Renal cortical epithelial cell (primary cell): ENCODE data around the gene ANG. TPM values are rescaled to one million over a fixed set of nuclear protein-coding genes. Genes with fewer than 3 reads are reported as not detected.

ENCODE experiments used
- total RNA-seq: library from RNA; depleted of rRNA; stranded (reverse); fragments of >200 nt; gene quantifications from 2 replicates; pipeline ENCODE4 v1.2.3, GENCODE V29; 2014

Gene ANG
- total RNA-seq, 1 donor from 2014 or later: 2.3 TPM

Other genes with a start within 250 kb of the ANG start
- gene OSGEP, start 234.0 kb upstream of the ANG start, total RNA-seq: 22.9 and 60.1 TPM in 2 replicates
- gene APEX1, start 233.5 kb upstream of the ANG start, total RNA-seq: 66.0 and 73.5 TPM in 2 replicates
- 14.9 and 23.1 TPM in 2 replicates for gene PIP4P1, start 227.3 kb upstream of the ANG start, total RNA-seq
- 88.2 and 172 TPM in 2 replicates for gene PNP, start 219.4 kb upstream of the ANG start, total RNA-seq
- gene RNASE10, start 183.2 kb upstream of the ANG start, total RNA-seq: not detected in 2 replicates
- not detected in 2 replicates for gene RNASE9, start 127.7 kb upstream of the ANG start, total RNA-seq
- gene RNASE11, start 100.8 kb upstream of the ANG start, total RNA-seq: not detected in 2 replicates
- not detected in 2 replicates for gene RNASE12, start 97.4 kb upstream of the ANG start, total RNA-seq
- gene OR6S1, start 47.1 kb upstream of the ANG start, total RNA-seq: not detected in 2 replicates
- 2.1 and 15.3 TPM in 2 replicates for gene RNASE4, start 4.2 kb upstream of the ANG start, total RNA-seq
- not detected in 2 replicates for gene EDDM3A, start 57.1 kb downstream of the ANG start, total RNA-seq
- not detected in 2 replicates for gene EDDM3B, start 79.6 kb downstream of the ANG start, total RNA-seq
- not detected in 2 replicates for gene RNASE6, start 92.5 kb downstream of the ANG start, total RNA-seq
- gene RNASE1, start 114.1 kb downstream of the ANG start, total RNA-seq: 0.52 TPM in 1 of 2 replicates, not detected in the other
- not detected in 2 replicates for gene RNASE3, start 202.6 kb downstream of the ANG start, total RNA-seq